ENCODE measurements around the gene AGO3.

- peak; percentile 78 to 93 (median 79) for TF ChIP-seq CTCF (IDR thresholded peaks at IDR 0.05 in 2 of 3, conservative IDR thresholded peaks at IDR 0.05 in 1 of 3; ENCODE audit: borderline replicate concordance in 1 of 3, insufficient read depth in 1 of 3, low read depth in 2 of 3, low read length in 2 of 3)
- TF ChIP-seq POLR2A (IDR thresholded peaks at IDR 0.05; ENCODE audit: borderline replicate concordance, extremely low read depth, insufficient read depth, insufficient read length): peak; percentile 76
- TF ChIP-seq MAX (IDR thresholded peaks at IDR 0.05): no peak
- TF ChIP-seq TCF7L2 (IDR thresholded peaks at IDR 0.05; ENCODE audit: borderline replicate concordance, extremely low read depth, insufficient read depth, insufficient read length): peak; percentile 78
- peak; percentile 90 for TF ChIP-seq POLR2AphosphoS5 (IDR thresholded peaks at IDR 0.05; ENCODE audit: low read depth, low read length)
- TF ChIP-seq YY1 (IDR thresholded peaks at IDR 0.05; ENCODE audit: extremely low read depth, insufficient replicate concordance, low read depth, low read length): peak; percentile 64
- TF ChIP-seq ATF3 (IDR thresholded peaks at IDR 0.05): no peak
- no peak for TF ChIP-seq SP1 (IDR thresholded peaks at IDR 0.05; ENCODE audit: low read depth)
- no peak for TF ChIP-seq EZH2phosphoT487 (IDR thresholded peaks at IDR 0.05; ENCODE audit: borderline replicate concordance)
- TF ChIP-seq SRF (IDR thresholded peaks at IDR 0.05; ENCODE audit: low read depth): no peak
These were observed 47.8 kb upstream of the AGO3 start, which contains the start of gene AGO1 for GRCh38 chr1:35882945-35883634.

All from HCT116 (cell line).